SK-N-MC (cell line): ENCODE data around the gene FLNB.

Experiments
- EZH2 ChIP-seq: fragments of 200-600 bp; sonication (generic); IDR thresholded peaks from one replicate; pipeline ENCODE4 v1.6.1; 2017; ENCODE audit warnings: antibody characterized with exemption
- POLR2AphosphoS5 ChIP-seq: IDR thresholded peaks from 2 replicates; pipeline ENCODE4 v1.6.1; 2012; ENCODE audit warnings: mild to moderate bottlenecking, low read depth, low read length, borderline replicate concordance

- TF ChIP-seq POLR2AphosphoS5 (no peak), EZH2 (no peak)
Observed at GRCh38 chr3:58013099-58013498, 4.9 kb downstream of the FLNB start.
